Adrenal gland (tissue), 12 donors: Measurements from ENCODE around the gene ZNF786. TPM values are rescaled to one million over a fixed set of nuclear protein-coding genes. Genes with fewer than 3 reads are reported as not detected.

ENCODE experiments used
- DNase-seq, 7 donors: peaks; one replicate each; pipeline ENCODE4 v3.0.0-alpha.2; 2019 to 2020
- H3K27ac ChIP-seq, 5 donors: fragments of 200-600 bp; sonication (generic) in 4 of 5; 1 replicate in 3 of 5; 2 replicates in 2 of 5; pipeline versions ENCODE4 v1.5.1 to v1.8.0; 2016 to 2020; ENCODE audit warnings: mild to moderate bottlenecking in 1 of 5
- H3K27me3 ChIP-seq: fragments of 200-600 bp; 2 replicates; pipeline ENCODE4 v1.8.0; 2021
- H3K36me3 ChIP-seq, 2 donors: fragments of 200-600 bp; replicated peaks in 1 of 2; 1 replicate in 1 of 2; 2 replicates in 1 of 2; pipeline versions ENCODE4 v1.5.1 to v1.8.0; 2018 to 2022
- H3K4me1 ChIP-seq, 2 donors: fragments of 200-600 bp; replicated peaks in 1 of 2; 1 replicate in 1 of 2; 2 replicates in 1 of 2; pipeline versions ENCODE4 v1.5.1 to v1.8.0; 2018 to 2021
- H3K4me3 ChIP-seq, 4 donors: fragments of 200-600 bp; sonication (generic) in 3 of 4; one replicate each; pipeline ENCODE4 v1.5.1; 2016 to 2018
- H3K9me3 ChIP-seq, 3 donors: fragments of 200-600 bp; sonication (generic) in 1 of 3; replicated peaks in 1 of 3; 1 replicate in 2 of 3; 2 replicates in 1 of 3; pipeline versions ENCODE4 v1.5.1 to v1.8.0; 2016 to 2021
- CTCF ChIP-seq, 6 experiments: fragments of 450-650 bp in 4 of 6; fragments of 200-600 bp in 2 of 6; sonication (generic) in 1 of 6; IDR thresholded peaks; 1 replicate in 5 of 6; 2 replicates in 1 of 6; pipeline versions ENCODE4 v1.5.1 to v1.8.0; 2016 to 2021; ENCODE audit warnings: antibody characterized with exemption in 6 of 6, mild to moderate bottlenecking in 2 of 6, moderate library complexity in 1 of 6
- POLR2A ChIP-seq, 2 donors: fragments of 450-650 bp; IDR thresholded peaks; one replicate each; pipeline ENCODE4 v1.6.1; 2017; ENCODE audit warnings: antibody characterized with exemption in 2 of 2, mild to moderate bottlenecking in 2 of 2, moderate library complexity in 1 of 2
- WGBS, 4 donors: extraction: QIAGEN DNeasy Blood & Tissue Kit in 2 of 4; methylation state at CpG; one replicate each; pipeline versions ENCODE4 v1.1.5 to v1.1.7; 2013 to 2017; 5-methylcytosine and 5-hydroxymethylcytosine counted together
- intact Hi-C, 2 donors: fragments of 100-400 bp; cut with DNase I; formaldehyde crosslinking; loops; one replicate each; pipeline versions ENCODE4 v1.14.1 to v1.15.0; 2022 to 2023
- polyA plus RNA-seq, 3 donors: library from polyadenylated mRNA; stranded (reverse); fragments of 200-250 nt in 2 of 3; fragments of 350-450 nt in 1 of 3; fragmentation: Illumina TruSeq in 1 of 3; extraction: RNeasy Lipid Tissue Mini Kit (QIAGEN cat#74804) in 1 of 3; gene quantifications; one replicate each; pipeline ENCODE4 v1.2.3, GENCODE V29; 2013 to 2014
- total RNA-seq, 9 donors: library from RNA; depleted of rRNA in 4 of 9; stranded (reverse); fragments of >200 nt in 4 of 9; fragments of 120-200 nt in 1 of 9; fragmentation: NEBNext Ultra II Directional in 1 of 9; extraction: Animal tissue kit (Norgen Biotek cat#: 25700) in 1 of 9; gene quantifications; one replicate each; pipeline versions ENCODE4 v1.1.0 to v1.2.4, GENCODE V29; 2013 to 2023
- donor health status: healthy with polysubstance abuse.
- donor health status: Bipolar disorder and iron deficiency.
- donor health status: DM: yes; HTN: yes; CAD: no.
- donor health status: DM: no; HTN: no; CAD: no.
- donor health status: DM: no; HTN: no; CAD: no.
- donor health status: DM: yes; HTN: yes; CAD: no.

Gene ZNF786
- total and polyA plus RNA-seq, 12 donors = 2.6 to 13.0 (median 4.8) TPM

GRCh38 chr7:149072438-149072775 is 18.1 kb downstream of the ZNF786 start:
- no peak for DNase-seq
- H3K27ac ChIP-seq = no peak overlapping the region
- no peak for TF ChIP-seq POLR2A (IDR thresholded peaks at IDR 0.05)
- TF ChIP-seq CTCF (IDR thresholded peaks at IDR 0.05) = no peak
- 88 to 93% (median 91%) methylated on average over 4 of the region's 4 CpGs for WGBS, 4 donors
- H3K4me3 ChIP-seq = no peak overlapping the region
- H3K36me3 ChIP-seq = peaks cover 0 to 32% of the 10 kb centered on the region in 2 donors
- no peaks in the 10 kb centered on the region for H3K9me3 ChIP-seq
- intact Hi-C loops = no loop called here
- H3K4me1 ChIP-seq = no peaks in the 10 kb centered on the region
- no peaks in the 10 kb centered on the region for H3K27me3 ChIP-seq

- Histone ChIP-seq H3K27ac (no peak overlapping the region), H3K4me3 (no peak overlapping the region), H3K9me3 (no peaks in the 10 kb centered on the region), H3K36me3 (peaks cover 0 to 32% of the 10 kb centered on the region in 2 donors), H3K27me3 (no peaks in the 10 kb centered on the region), H3K4me1 (no peaks in the 10 kb centered on the region)
- no peak for DNase-seq
- intact Hi-C loops = no loop called here
- TF ChIP-seq POLR2A (IDR thresholded peaks at IDR 0.05) (no peak), CTCF (IDR thresholded peaks at IDR 0.05) (peak in 1 of 6 experiments; percentile 21)
- 69 to 86% (median 77%) methylated on average over 16 to 46 of the region's 46 CpGs for WGBS, 4 donors
Observed at GRCh38 chr7:149071641-149072437, 18.7 kb downstream of the ZNF786 start.

- DNase-seq = no peak
- Histone ChIP-seq H3K9me3 (no peaks in the 10 kb centered on the region), H3K27me3 (no peaks in the 10 kb centered on the region), H3K27ac (no peak overlapping the region), H3K4me3 (no peak overlapping the region), H3K36me3 (peaks cover 0 to 32% of the 10 kb centered on the region in 2 donors), H3K4me1 (no peaks in the 10 kb centered on the region)
- TF ChIP-seq CTCF (IDR thresholded peaks at IDR 0.05) = no peak
- no peak for TF ChIP-seq POLR2A (IDR thresholded peaks at IDR 0.05)
- WGBS, 4 donors = 90 to 97% (median 94%) methylated on average over 3 to 29 of the region's 29 CpGs
- intact Hi-C loops = no loop called here
Observed at GRCh38 chr7:149071182-149071635, 19.3 kb downstream of the ZNF786 start.

- Histone ChIP-seq H3K27ac (no peak overlapping the region), H3K4me1 (no peaks in the 10 kb centered on the region), H3K27me3 (no peaks in the 10 kb centered on the region), H3K9me3 (no peaks in the 10 kb centered on the region), H3K4me3 (no peak overlapping the region), H3K36me3 (peaks cover 0 to 32% of the 10 kb centered on the region in 2 donors)
- 95 to 97% (median 95%) methylated on average over 18 to 31 of the region's 31 CpGs for WGBS, 4 donors
- TF ChIP-seq POLR2A (IDR thresholded peaks at IDR 0.05) = no peak
- TF ChIP-seq CTCF (IDR thresholded peaks at IDR 0.05) = no peak
- no peak for DNase-seq
- intact Hi-C loops = no loop called here
Observed at GRCh38 chr7:149070372-149071125, 20.0 kb downstream of the ZNF786 start.
